Measurements from ENCODE around the gene C10orf71.

- no peak for TF ChIP-seq CTCF (IDR thresholded peaks at IDR 0.05; ENCODE audit: low read depth, low read length, poor library complexity, severe bottlenecking)
- no peak for TF ChIP-seq EZH2phosphoT487 (IDR thresholded peaks at IDR 0.05; ENCODE audit: borderline replicate concordance, low read length)
Observed at GRCh38 chr10:49253340-49253906, 45.5 kb upstream of the C10orf71 start.

Data from DOHH2 (cell line).